IMR-90 (cell line): ENCODE results near the gene ANKDD1B. TPM values are rescaled to one million over a fixed set of nuclear protein-coding genes. Genes with fewer than 3 reads are reported as not detected.
"Not testable (repeated sequence)": the region's sequence is repeated elsewhere in the genome, so short reads cannot be mapped to it uniquely, and the experiment has no call there.

Experiments
- ATAC-seq: fragments of 200-7000 bp; cut with Tn5 transposase; 2 replicates; pipeline ENCODE4 v1.9.1; 2020; ENCODE audit warnings: low read depth, mild to moderate bottlenecking, moderate library complexity
- BruUV-seq: library from RNA; stranded (reverse); fragments of 400-500 nt; replicated peaks from 2 replicates; lab custom pipeline; 2021; lab: Mats Ljungman, UMichigan
- CTCF ChIA-PET: fragments of 300-600 bp; formaldehyde crosslinking; extraction: SDS; loops from one replicate; lab custom pipeline; 2021; ENCODE audit warnings: antibody characterized with exemption; lab: Yijun Ruan, JAX
- POLR2A ChIA-PET: fragments of 300-600 bp; sonication (Branson Sonifier 250); formaldehyde crosslinking; loops from one replicate; lab custom pipeline; 2022; ENCODE audit warnings: antibody characterized with exemption; ENCODE audit not compliant: unreplicated experiment; lab: Charles Lee
- DNase-seq: peaks from one replicate; pipeline ENCODE4 v3.0.0; 2013
- H2AFZ ChIP-seq: replicated peaks from 2 replicates; pipeline ENCODE3; 2013; ENCODE audit warnings: low read length, mild to moderate bottlenecking; ENCODE audit not compliant: poor library complexity
- H2AK5ac ChIP-seq: 2 replicates; pipeline ENCODE4 v1.6.1; 2013; ENCODE audit warnings: low read depth, low read length, inconsistent platforms
- H2AK9ac ChIP-seq: replicated peaks from 2 replicates; pipeline ENCODE3; 2013; ENCODE audit warnings: mild to moderate bottlenecking, low read depth, low read length, moderate library complexity; ENCODE audit not compliant: poor library complexity
- H2BK120ac ChIP-seq: 2 replicates; pipeline ENCODE4 v1.6.1; 2013; ENCODE audit warnings: low read depth, low read length, inconsistent platforms
- H2BK15ac ChIP-seq: 3 replicates; pipeline ENCODE4 v1.6.1; 2013; ENCODE audit warnings: low read depth, low read length, inconsistent platforms
- H2BK20ac ChIP-seq: 2 replicates; pipeline ENCODE4 v1.6.1; 2013; ENCODE audit warnings: low read depth, mild to moderate bottlenecking, inconsistent platforms, low read length, moderate library complexity
- H2BK5ac ChIP-seq: 2 replicates; pipeline ENCODE4 v1.6.1; 2013; ENCODE audit warnings: mild to moderate bottlenecking, low read depth, low read length, inconsistent platforms; ENCODE audit not compliant: poor library complexity, severe bottlenecking
- H3K14ac ChIP-seq: replicated peaks from 2 replicates; pipeline ENCODE4 v1.6.1; 2013; ENCODE audit warnings: low read depth, low read length, inconsistent platforms
- H3K18ac ChIP-seq: 2 replicates; pipeline ENCODE4 v1.6.1; 2013; ENCODE audit warnings: low read depth, low read length, control low read depth
- H3K23ac ChIP-seq: 2 replicates; pipeline ENCODE4 v1.6.1; 2013; ENCODE audit warnings: low read depth, low read length, inconsistent platforms
- H3K27ac ChIP-seq: 2 replicates; pipeline ENCODE4 v1.5.1; 2013; ENCODE audit warnings: mild to moderate bottlenecking, control low read depth, low read length; ENCODE audit not compliant: insufficient read depth
- H3K27me3 ChIP-seq: 2 replicates; pipeline ENCODE4 v1.6.1; 2013; ENCODE audit warnings: low read length; ENCODE audit not compliant: control insufficient read depth, insufficient read depth
- H3K36me3 ChIP-seq: 2 replicates; pipeline ENCODE4 v1.6.1; 2013; ENCODE audit warnings: low read length, mixed read lengths; ENCODE audit not compliant: control insufficient read depth, insufficient read depth
- H3K4ac ChIP-seq: 2 replicates; pipeline ENCODE4 v1.6.1; 2013; ENCODE audit warnings: low read depth, low read length, inconsistent platforms
- H3K4me1 ChIP-seq: 2 replicates; pipeline ENCODE4 v1.6.1; 2013; ENCODE audit warnings: low read length, mixed read lengths; ENCODE audit not compliant: control insufficient read depth, insufficient read depth
- H3K4me2 ChIP-seq: 2 replicates; pipeline ENCODE4 v1.6.1; 2013; ENCODE audit warnings: low read depth, mild to moderate bottlenecking, control low read depth, low read length, moderate library complexity
- H3K4me3 ChIP-seq: 2 replicates; pipeline ENCODE4 v1.5.1; 2013; ENCODE audit warnings: low read depth, mild to moderate bottlenecking, control low read depth, low read length, moderate library complexity; ENCODE audit not compliant: insufficient read depth
- H3K56ac ChIP-seq: 2 replicates; pipeline ENCODE4 v1.6.1; 2013; ENCODE audit warnings: low read length, inconsistent platforms; ENCODE audit not compliant: insufficient read depth; ENCODE audit errors: extremely low read depth
- H3K79me1 ChIP-seq, 2 experiments: 2 replicates each; pipeline ENCODE4 v1.6.1; 2013; ENCODE audit warnings: low read length in 2 of 2, inconsistent platforms in 1 of 2, low read depth in 1 of 2
- H3K9ac ChIP-seq: 2 replicates; pipeline ENCODE4 v1.6.1; 2013; ENCODE audit warnings: low read depth, low read length, control low read depth
- H3K9me1 ChIP-seq: 2 replicates; pipeline ENCODE4 v1.6.1; 2013; ENCODE audit warnings: low read length, inconsistent platforms; ENCODE audit not compliant: insufficient read depth
- H3K9me3 ChIP-seq: 2 replicates; pipeline ENCODE4 v1.6.1; 2013; ENCODE audit warnings: low read length; ENCODE audit not compliant: control insufficient read depth, insufficient read depth
- H4K20me1 ChIP-seq: 2 replicates; pipeline ENCODE4 v1.6.1; 2013; ENCODE audit warnings: low read length, inconsistent platforms; ENCODE audit not compliant: insufficient read depth
- H4K5ac ChIP-seq: 2 replicates; pipeline ENCODE4 v1.6.1; 2013; ENCODE audit warnings: mild to moderate bottlenecking, low read depth, low read length, control low read depth
- H4K8ac ChIP-seq, 2 experiments: 2 replicates each; pipeline ENCODE4 v1.6.1; 2013; ENCODE audit warnings: low read depth in 2 of 2, low read length in 2 of 2, control low read depth in 1 of 2, inconsistent platforms in 1 of 2
- H4K91ac ChIP-seq: 2 replicates; pipeline ENCODE4 v1.6.1; 2013; ENCODE audit warnings: low read depth, low read length, inconsistent platforms; ENCODE audit not compliant: insufficient read depth
- WGBS, 2 experiments: methylation state at CpG; one replicate each; pipeline versions ENCODE4 v1.1.5 to v1.1.7; 2013; ENCODE audit warnings: missing lambda C conversion rate in 2 of 2; ENCODE audit not compliant: insufficient read length in 1 of 2; ENCODE audit errors: extremely low coverage in 2 of 2; 5-methylcytosine and 5-hydroxymethylcytosine counted together
- dilution Hi-C: fragments of 300-500 bp; cut with HindIII; formaldehyde crosslinking; loops from one replicate; pipeline ENCODE4 v1.14.3; 2018; ENCODE audit warnings: low sequenced_read_pairs; ENCODE audit not compliant: unreplicated experiment
- in situ Hi-C: fragments of 300-500 bp; cut with MboI; formaldehyde crosslinking; loops from 3 replicates; pipeline ENCODE4 v1.14.3; 2019; ENCODE audit warnings: low sequenced_read_pairs, inconsistent platforms, mixed read lengths
- intact Hi-C: fragments of 100-400 bp; cut with micrococcal nuclease; formaldehyde crosslinking; loops from 2 replicates; pipeline ENCODE4 v1.10.0; 2022
- polyA plus RNA-seq, 3 experiments: library from polyadenylated mRNA; depleted of rRNA; stranded (reverse); fragments of >200 nt; gene quantifications; 2 replicates each; pipeline ENCODE4 v1.2.3, GENCODE V29; 2012; ENCODE audit warnings: low replicate concordance in 1 of 3
- total RNA-seq: library from RNA; depleted of rRNA; stranded (reverse); fragments of >200 nt; gene quantifications from 2 replicates; pipeline ENCODE4 v1.2.3, GENCODE V29; 2012

ANKDD1B gene
- total and polyA plus RNA-seq, 2 of the 4 experiments (the other 2 are of a cell fraction) = 0.24 TPM; not detected in 1

DNA sequence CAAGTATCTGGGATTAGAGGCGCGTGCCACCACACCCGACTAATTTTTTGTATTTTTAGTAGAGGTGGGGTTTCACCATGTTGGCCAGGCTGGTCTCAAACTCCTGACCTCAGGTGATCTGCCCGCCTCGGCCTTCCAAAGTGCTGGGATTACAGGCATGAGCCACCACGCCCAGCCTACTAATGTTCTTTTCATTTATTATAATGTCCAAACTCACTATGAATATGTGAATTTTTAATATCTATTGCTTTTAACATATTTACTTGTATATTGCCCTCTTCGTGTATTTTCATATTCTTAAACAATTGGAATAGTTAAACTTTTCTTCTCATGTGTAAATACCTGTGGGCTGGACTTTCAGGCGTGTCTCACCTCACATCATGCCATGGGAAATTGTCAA, 33.0 kb upstream of the ANKDD1B start:
- CTCF ChIA-PET, H3K56ac ChIP-seq, H2BK20ac ChIP-seq, H3K4me2 ChIP-seq, H3K4me1 ChIP-seq, H3K27me3 ChIP-seq, H3K18ac ChIP-seq, H2BK15ac ChIP-seq, H3K4ac ChIP-seq, DNase-seq, in situ Hi-C loops, H2AK9ac ChIP-seq, H3K4me3 ChIP-seq, ATAC-seq, H4K5ac ChIP-seq, BruUV-seq, H3K27ac ChIP-seq, H2BK5ac ChIP-seq, H2AFZ ChIP-seq, H2AK5ac ChIP-seq, intact Hi-C loops, dilution Hi-C loops, H3K14ac ChIP-seq, H4K91ac ChIP-seq, H3K9me1 ChIP-seq, H3K9ac ChIP-seq, H2BK120ac ChIP-seq, H3K79me1 ChIP-seq, H4K20me1 ChIP-seq, H3K9me3 ChIP-seq, H3K23ac ChIP-seq, H4K8ac ChIP-seq, POLR2A ChIA-PET: not testable (repeated sequence)
- H3K36me3 ChIP-seq = peaks cover 10% of the 10 kb centered on the region
- WGBS, 2 experiments = no CpG with 5 or more reads among the region's 8 CpGs
